Activated naive CD8-positive, alpha-beta T cell treated with anti-CD3 and anti-CD28 coated beads, Interleukin-2, amount 50 U/mL, for 24 hours (primary cell): ENCODE data around the gene MLF1.
"Not testable (repeated sequence)": the region's sequence is repeated elsewhere in the genome, so short reads cannot be mapped to it uniquely, and the experiment has no call there.

Experiments used
- ATAC-seq: fragments of 150-1000 bp; cut with Tn5 transposase; one replicate; pipeline ENCODE4 v1.10.0; 2021
- DNase-seq: peaks from one replicate; pipeline ENCODE4 v3.0.0; 2021
- H3K27ac Mint-ChIP-seq: one replicate; pipeline ENCODE4 v1.8.0; 2021; ENCODE audit warnings: mild to moderate bottlenecking, mixed read lengths
- H3K27me3 Mint-ChIP-seq: one replicate; pipeline ENCODE4 v1.8.0; 2021; ENCODE audit warnings: mixed read lengths
- H3K36me3 Mint-ChIP-seq: one replicate; pipeline ENCODE4 v1.8.0; 2021; ENCODE audit warnings: low read depth, mixed read lengths
- H3K4me1 Mint-ChIP-seq: one replicate; pipeline ENCODE4 v1.8.0; 2021; ENCODE audit warnings: mixed read lengths
- H3K4me3 Mint-ChIP-seq: one replicate; pipeline ENCODE4 v1.8.0; 2021; ENCODE audit warnings: mild to moderate bottlenecking, moderate library complexity, mixed read lengths
- H3K9me3 Mint-ChIP-seq: one replicate; pipeline ENCODE4 v1.8.0; 2021; ENCODE audit warnings: mixed read lengths

MLF1 gene

DNA sequence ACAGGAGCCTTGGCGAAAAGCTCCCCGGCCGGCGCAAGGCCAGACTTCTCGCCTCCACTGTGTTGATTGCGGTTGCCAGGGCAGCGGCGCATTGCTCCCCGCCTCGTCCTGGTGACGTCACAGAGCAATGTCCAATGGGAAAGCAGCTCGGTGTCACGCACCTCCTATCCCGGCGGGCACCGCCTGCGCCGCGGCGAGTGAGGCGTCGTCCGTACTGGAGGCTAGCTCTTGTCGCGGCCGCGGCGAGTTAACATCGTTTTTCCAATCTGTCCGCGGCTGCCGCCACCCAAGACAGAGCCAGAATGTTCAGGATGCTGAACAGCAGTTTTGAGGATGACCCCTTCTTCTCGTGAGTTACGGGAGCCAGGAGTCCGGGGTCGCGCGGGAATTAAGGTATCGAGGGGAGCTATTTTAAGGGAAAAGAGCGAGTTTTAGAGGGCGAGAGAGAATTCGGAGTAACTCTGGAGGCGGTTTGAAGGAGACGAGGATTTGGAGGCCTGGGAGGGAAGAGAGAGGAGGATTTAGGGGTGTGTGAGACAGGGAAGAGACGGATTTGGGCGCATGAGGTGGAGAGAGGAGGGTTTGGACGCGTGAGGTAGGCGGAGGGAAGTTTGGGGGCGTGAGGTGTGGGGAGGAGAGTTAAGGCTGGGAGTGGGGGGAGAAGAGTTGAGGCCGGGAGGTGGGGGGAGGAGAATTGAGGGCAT lies at the start of gene MLF1:
Gene MLF1 (plus strand): TSS at position 196 of the 704 bp plus-strand sequence. CDS start 107 bp downstream, at position 303.
- Mint-ChIP-seq H3K4me1 (peaks cover 11% of the 10 kb centered on the region), H3K36me3 (peaks cover 2% of the 10 kb centered on the region), H3K27me3 (peaks cover 28% of the 10 kb centered on the region), H3K27ac (peak within 1 kb of the TSS; percentile 46), H3K9me3 (peaks cover 4% of the 10 kb centered on the region), H3K4me3 (peak within 1 kb of the TSS; percentile 77)
- ATAC-seq, result peak; percentile 97
- peak; percentile 79 for DNase-seq

DNA sequence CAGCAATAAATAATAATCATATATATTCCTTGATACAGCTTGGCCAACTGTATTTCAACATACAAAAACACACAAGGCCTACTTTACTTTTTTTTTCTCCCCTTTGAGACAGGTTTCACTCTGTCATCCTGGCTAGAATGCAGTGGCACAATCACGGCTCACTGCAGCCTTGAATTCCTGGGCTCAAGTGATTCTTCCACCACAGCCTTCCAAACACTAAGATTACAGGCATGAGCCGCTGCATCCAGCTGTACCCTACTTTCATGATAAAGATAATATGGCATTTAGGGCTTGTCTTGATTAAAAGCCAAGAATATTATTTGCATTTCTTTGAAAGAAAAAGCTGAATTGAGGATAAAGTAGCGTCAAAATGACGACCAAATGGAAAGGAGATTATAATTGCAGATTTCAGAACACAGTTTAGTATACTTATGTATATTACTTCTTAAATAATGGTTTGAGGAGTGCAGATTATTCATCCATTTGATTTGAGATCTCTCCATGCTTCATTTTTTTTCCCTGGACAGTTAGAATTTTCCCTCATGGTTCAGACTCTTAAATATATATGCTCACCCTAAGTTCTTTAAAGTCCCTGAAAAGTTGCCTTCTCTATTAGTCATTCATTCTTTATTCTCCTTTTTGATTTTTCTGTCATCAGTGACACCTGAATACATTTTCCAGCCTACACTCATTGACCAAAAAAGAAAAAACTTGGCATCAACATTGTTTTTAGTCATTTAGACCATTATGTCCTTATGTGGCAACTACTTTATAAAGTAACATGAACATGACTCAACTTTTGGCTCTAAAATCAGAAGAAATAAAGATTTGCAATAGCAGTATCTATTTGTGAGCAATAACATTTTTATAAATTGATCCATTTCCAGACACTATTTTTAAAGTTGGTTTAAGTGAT lies 48.5 kb upstream of the MLF1 start:
- Mint-ChIP-seq H3K4me3 (no peak overlapping the region), H3K4me1 (no peaks in the 10 kb centered on the region), H3K27me3 (no peaks in the 10 kb centered on the region), H3K36me3 (peaks cover 12% of the 10 kb centered on the region), H3K27ac (no peak overlapping the region), H3K9me3 (no peaks in the 10 kb centered on the region)
- ATAC-seq (no peak), DNase-seq (no peak)

DNA sequence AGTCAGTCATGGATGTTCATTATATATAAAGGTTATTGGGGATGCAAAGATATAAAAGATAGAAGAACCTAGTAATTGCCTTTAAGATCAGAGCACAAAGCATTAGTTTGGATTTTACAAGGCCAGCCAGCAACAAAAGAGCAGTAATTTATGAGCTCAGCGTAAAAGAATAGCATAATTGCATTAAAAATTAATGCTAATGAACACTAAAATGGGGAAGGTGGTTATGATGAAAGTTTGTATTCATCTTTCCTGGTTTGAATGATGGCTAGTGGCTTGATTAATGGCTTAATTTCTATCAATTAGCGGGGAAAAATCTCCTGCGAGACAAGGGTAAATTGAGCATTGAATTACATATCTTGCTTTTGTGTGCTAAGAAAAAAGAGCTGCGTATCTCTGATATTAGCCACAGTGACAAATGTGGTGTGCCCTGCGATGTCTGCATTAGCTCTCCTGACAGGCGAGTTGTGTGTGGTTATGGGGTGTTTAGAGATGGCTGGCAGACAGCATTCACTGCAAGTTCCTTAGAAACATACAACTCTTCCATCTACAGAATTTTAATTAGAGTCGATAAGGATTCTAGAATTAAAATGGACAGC lies 42.8 kb upstream of the MLF1 start:
- Mint-ChIP-seq H3K27ac (no peak overlapping the region), H3K4me1 (no peaks in the 10 kb centered on the region), H3K9me3 (no peaks in the 10 kb centered on the region), H3K27me3 (no peaks in the 10 kb centered on the region), H3K36me3 (no peaks in the 10 kb centered on the region), H3K4me3 (no peak overlapping the region)
- ATAC-seq (no peak), DNase-seq (no peak)

DNA sequence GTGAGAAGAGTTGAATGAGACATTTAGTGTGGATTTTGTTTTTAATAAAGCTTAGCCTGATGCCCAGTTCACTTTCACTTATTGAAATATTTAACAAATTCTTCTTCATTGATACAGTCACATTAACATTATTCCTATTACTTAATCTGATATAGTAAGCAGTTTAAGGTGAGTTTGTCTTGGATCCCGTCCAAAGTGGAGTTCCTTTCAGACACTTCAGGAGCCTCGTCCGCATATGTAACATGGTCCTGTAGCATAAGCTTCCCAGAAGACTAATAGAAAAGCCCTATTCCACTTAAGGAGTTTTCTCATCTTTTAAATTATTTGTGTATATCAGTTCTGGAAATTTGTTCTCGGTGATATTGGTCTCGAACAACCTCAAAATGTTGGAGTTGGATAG lies 39.7 kb upstream of the MLF1 start:
- Mint-ChIP-seq H3K4me1 (no peaks in the 10 kb centered on the region), H3K27me3 (no peaks in the 10 kb centered on the region), H3K4me3 (no peak overlapping the region), H3K36me3 (no peaks in the 10 kb centered on the region), H3K9me3 (no peaks in the 10 kb centered on the region), H3K27ac (no peak overlapping the region)
- no peak for ATAC-seq
- no peak for DNase-seq

- no peak for ATAC-seq
- DNase-seq, result no peak
- no peak overlapping the region for H3K4me3 Mint-ChIP-seq
These were observed 38.8 kb upstream of the MLF1 start for GRCh38 chr3:158532099-158532734.

DNA sequence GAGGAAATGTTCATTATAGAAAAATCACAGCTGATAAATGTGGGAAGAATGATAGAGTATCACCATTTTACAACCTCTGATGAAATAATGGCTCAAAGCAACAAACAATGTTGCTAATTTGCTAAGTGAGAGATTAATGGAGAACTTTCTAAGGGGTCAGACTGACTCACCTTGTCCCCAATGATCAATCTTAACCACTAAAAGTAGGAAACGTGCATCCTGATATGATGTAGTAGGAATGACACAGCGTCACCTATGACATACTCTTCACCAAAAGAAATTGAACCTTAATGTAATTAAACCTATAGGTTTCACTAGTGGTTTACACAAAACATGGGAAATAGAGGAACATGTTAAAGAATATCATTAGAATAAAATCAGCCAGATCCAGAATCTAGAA lies 35.1 kb upstream of the MLF1 start:
- no peaks in the 10 kb centered on the region for H3K9me3 Mint-ChIP-seq
- ATAC-seq (no peak), DNase-seq (no peak)
- no peaks in the 10 kb centered on the region for H3K36me3 Mint-ChIP-seq
- no peaks in the 10 kb centered on the region for H3K27me3 Mint-ChIP-seq
- no peak overlapping the region for H3K4me3 Mint-ChIP-seq
- no peaks in the 10 kb centered on the region for H3K4me1 Mint-ChIP-seq
- H3K27ac Mint-ChIP-seq, result no peak overlapping the region

More at GRCh38 chr3:158532099-158532734, 38.8 kb upstream of the MLF1 start:
- Mint-ChIP-seq H3K27ac (no peak overlapping the region), H3K27me3 (no peaks in the 10 kb centered on the region), H3K36me3 (no peaks in the 10 kb centered on the region), H3K4me1 (no peaks in the 10 kb centered on the region), H3K9me3 (no peaks in the 10 kb centered on the region)

GRCh38 chr3:158539414-158540014 lies 31.5 kb upstream of the MLF1 start:
- H3K27ac Mint-ChIP-seq, result no peak overlapping the region
- H3K36me3 Mint-ChIP-seq, result peaks cover 9% of the 10 kb centered on the region
- H3K4me3 Mint-ChIP-seq, result no peak overlapping the region
- H3K27me3 Mint-ChIP-seq, result no peaks in the 10 kb centered on the region
- no peaks in the 10 kb centered on the region for H3K4me1 Mint-ChIP-seq
- no peaks in the 10 kb centered on the region for H3K9me3 Mint-ChIP-seq
- DNase-seq, result peak; percentile 39
- ATAC-seq, result no peak

DNA sequence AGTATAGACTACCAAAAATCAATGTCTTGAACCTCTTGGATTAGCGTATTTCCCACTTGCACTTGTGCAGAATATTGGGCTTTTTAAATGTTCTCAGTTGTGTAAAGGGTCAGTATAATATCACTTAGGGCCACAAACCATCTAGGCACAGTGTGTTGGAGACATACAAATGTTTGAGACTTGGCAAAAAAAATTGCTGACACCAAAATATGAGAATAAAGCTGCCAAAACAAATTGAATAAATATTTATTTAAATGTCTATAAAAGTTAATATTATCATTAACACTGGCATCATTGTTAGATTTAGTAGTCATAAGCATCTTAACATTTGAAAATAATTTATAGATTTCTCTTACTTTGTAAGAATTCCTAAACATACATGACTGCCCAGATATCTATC lies 30.9 kb upstream of the MLF1 start:
- H3K4me3 Mint-ChIP-seq, result no peak overlapping the region
- DNase-seq (no peak), ATAC-seq (no peak)
- no peaks in the 10 kb centered on the region for H3K9me3 Mint-ChIP-seq
- peaks cover 12% of the 10 kb centered on the region for H3K36me3 Mint-ChIP-seq
- no peak overlapping the region for H3K27ac Mint-ChIP-seq
- no peaks in the 10 kb centered on the region for H3K27me3 Mint-ChIP-seq
- no peaks in the 10 kb centered on the region for H3K4me1 Mint-ChIP-seq

DNA sequence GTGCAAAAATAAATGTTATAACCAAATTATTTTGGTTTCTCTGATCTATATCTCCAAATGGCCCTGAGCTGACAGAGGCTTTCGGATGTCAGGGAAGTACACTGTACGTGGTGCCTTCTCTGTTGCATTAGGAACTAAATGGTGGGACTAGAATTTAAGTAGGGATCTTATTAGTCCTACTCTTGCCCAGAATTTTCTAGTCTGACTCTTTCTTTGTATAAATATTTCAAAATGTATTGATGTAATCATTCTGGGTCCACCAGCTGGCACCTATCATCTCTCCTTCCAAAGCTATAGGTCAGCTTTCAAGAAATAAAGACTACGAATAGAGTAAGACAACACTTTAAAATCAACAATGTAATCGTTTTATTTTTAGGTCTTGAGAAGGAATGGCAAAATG lies 22.3 kb upstream of the MLF1 start:
- Mint-ChIP-seq H3K4me1 (no peaks in the 10 kb centered on the region), H3K27ac (no peak overlapping the region), H3K27me3 (no peaks in the 10 kb centered on the region), H3K4me3 (no peak overlapping the region), H3K9me3 (peaks cover 6% of the 10 kb centered on the region), H3K36me3 (peaks cover 24% of the 10 kb centered on the region)
- ATAC-seq (no peak), DNase-seq (no peak)

DNA sequence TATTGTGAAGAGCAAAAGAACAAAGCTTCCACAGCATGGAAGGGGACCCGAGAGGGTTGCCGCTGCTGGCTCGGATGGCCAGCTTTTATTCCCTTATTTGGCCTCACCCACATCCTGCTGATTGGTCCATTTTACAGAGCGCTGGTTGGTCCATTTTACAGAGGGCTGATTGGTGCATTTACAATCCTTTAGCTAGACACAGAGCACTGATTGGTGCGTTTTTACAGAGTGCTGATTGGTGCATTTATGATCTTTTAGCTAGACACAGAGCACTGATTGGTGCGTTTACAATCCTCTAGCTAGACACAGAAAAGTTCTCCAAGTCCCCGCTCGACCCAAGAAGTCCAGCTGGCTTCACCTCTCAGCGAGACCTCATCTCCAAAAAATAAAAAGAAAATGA lies 21.1 kb upstream of the MLF1 start:
- not testable (repeated sequence) for H3K27me3 Mint-ChIP-seq, H3K27ac Mint-ChIP-seq, DNase-seq, H3K9me3 Mint-ChIP-seq, H3K4me3 Mint-ChIP-seq, H3K4me1 Mint-ChIP-seq, ATAC-seq
- H3K36me3 Mint-ChIP-seq, result peaks cover 15% of the 10 kb centered on the region

GRCh38 chr3:158552124-158552523 lies 18.9 kb upstream of the MLF1 start:
- ATAC-seq (no peak), DNase-seq (no peak)
- H3K27me3 Mint-ChIP-seq, result peaks cover 9% of the 10 kb centered on the region
- H3K36me3 Mint-ChIP-seq, result peaks cover 11% of the 10 kb centered on the region
- no peak overlapping the region for H3K4me3 Mint-ChIP-seq
- H3K9me3 Mint-ChIP-seq, result peaks cover 11% of the 10 kb centered on the region
- H3K27ac Mint-ChIP-seq, result no peak overlapping the region
- H3K4me1 Mint-ChIP-seq, result no peaks in the 10 kb centered on the region

- ATAC-seq, result no peak
- no peaks in the 10 kb centered on the region for H3K4me1 Mint-ChIP-seq
- no peak overlapping the region for H3K4me3 Mint-ChIP-seq
- peaks cover 8% of the 10 kb centered on the region for H3K9me3 Mint-ChIP-seq
- H3K27me3 Mint-ChIP-seq, result peaks cover 9% of the 10 kb centered on the region
- DNase-seq, result no peak
- H3K36me3 Mint-ChIP-seq, result no peaks in the 10 kb centered on the region
- H3K27ac Mint-ChIP-seq, result no peak overlapping the region
These were observed 11.5 kb upstream of the MLF1 start for GRCh38 chr3:158559504-158559903.

DNA sequence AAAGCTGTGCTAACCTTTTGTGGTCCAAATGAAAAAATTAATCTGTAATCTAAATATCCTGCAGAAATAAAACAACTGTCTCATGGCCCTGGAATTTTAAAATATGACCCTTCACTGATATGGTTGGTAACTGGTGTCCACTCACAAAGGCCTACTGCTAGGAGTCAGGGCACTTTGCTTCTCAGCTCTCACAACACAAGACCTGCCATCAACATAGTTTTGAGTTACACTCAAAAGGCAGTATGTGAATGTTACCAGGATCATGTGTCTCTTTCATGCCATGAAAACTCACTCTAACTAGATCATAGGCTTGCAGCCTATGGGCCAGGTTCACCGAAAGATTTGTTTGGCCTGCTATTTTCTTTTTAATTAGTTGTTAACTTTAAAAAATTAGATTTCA lies 10.0 kb upstream of the MLF1 start:
- Mint-ChIP-seq H3K36me3 (no peaks in the 10 kb centered on the region), H3K4me3 (no peak overlapping the region), H3K27me3 (peaks cover 8% of the 10 kb centered on the region), H3K27ac (no peak overlapping the region), H3K9me3 (peaks cover 16% of the 10 kb centered on the region), H3K4me1 (no peaks in the 10 kb centered on the region)
- ATAC-seq (no peak), DNase-seq (no peak)

DNA sequence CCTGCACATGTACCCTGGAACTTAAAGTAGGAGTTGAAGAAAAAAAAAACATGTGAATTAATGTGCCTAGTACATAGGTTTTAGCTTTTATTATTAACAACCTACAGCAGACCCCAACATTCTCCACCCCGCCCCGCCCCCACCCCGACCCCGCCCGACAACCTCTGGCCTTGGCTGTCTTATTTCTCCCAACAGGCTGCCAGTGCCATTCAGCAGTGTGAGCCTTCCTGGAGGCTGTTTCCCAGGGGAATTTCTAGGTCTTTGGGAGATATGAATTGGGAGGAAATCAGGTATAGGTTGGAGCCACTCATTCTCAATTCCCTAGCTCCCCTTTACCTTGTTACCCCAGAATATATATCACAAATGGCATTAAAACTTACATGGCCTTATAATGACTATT lies 8.3 kb upstream of the MLF1 start:
- Mint-ChIP-seq H3K36me3 (no peaks in the 10 kb centered on the region), H3K9me3 (peaks cover 9% of the 10 kb centered on the region), H3K4me1 (no peaks in the 10 kb centered on the region), H3K27ac (no peak overlapping the region), H3K4me3 (no peak overlapping the region), H3K27me3 (peaks cover 3% of the 10 kb centered on the region)
- DNase-seq, result no peak
- no peak for ATAC-seq
